Gastroesophageal sphincter (tissue), 4 donors: ENCODE results near the gene POFUT2. TPM values are rescaled to one million over a fixed set of nuclear protein-coding genes. Genes with fewer than 3 reads are reported as not detected.

ENCODE experiments used
- ATAC-seq: fragments of 150-250 bp; one replicate; pipeline ENCODE4 v1.9.1; 2016; ENCODE audit warnings: mild to moderate bottlenecking, moderate library complexity
- H3K27ac ChIP-seq, 4 donors: fragments of 200-600 bp; sonication (generic) in 3 of 4; 1 replicate in 3 of 4; 2 replicates in 1 of 4; pipeline ENCODE4 v1.5.1; 2016 to 2019
- H3K27me3 ChIP-seq: fragments of 200-600 bp; sonication (generic); one replicate; pipeline ENCODE4 v1.5.1; 2019
- H3K36me3 ChIP-seq, 2 donors: fragments of 200-600 bp; sonication (generic); one replicate each; pipeline ENCODE4 v1.5.1; 2019; ENCODE audit warnings: control low read depth in 1 of 2
- H3K4me1 ChIP-seq, 3 donors: fragments of 200-600 bp; sonication (generic); 1 replicate in 2 of 3; 2 replicates in 1 of 3; pipeline ENCODE4 v1.5.1; 2016 to 2019; ENCODE audit warnings: control low read depth in 2 of 3
- H3K4me3 ChIP-seq, 2 donors: fragments of 200-600 bp; sonication (generic); one replicate each; pipeline ENCODE4 v1.5.1; 2019; ENCODE audit warnings: mild to moderate bottlenecking in 1 of 2, moderate library complexity in 1 of 2
- H3K9me3 ChIP-seq, 3 donors: fragments of 200-600 bp; sonication (generic); one replicate each; pipeline ENCODE4 v1.5.1; 2017 to 2019; ENCODE audit warnings: control low read depth in 2 of 3
- CTCF ChIP-seq, 4 experiments: fragments of 200-600 bp in 2 of 4; fragments of 450-650 bp in 2 of 4; sonication (generic) in 1 of 4; IDR thresholded peaks; one replicate each; pipeline ENCODE4 v1.5.1; 2017 to 2019; ENCODE audit warnings: antibody characterized with exemption in 4 of 4, mild to moderate bottlenecking in 2 of 4, moderate library complexity in 2 of 4
- EP300 ChIP-seq: sonication (generic); formaldehyde crosslinking; IDR thresholded peaks from one replicate; pipeline ENCODE4 v1.6.1; 2017; ENCODE audit warnings: antibody characterized with exemption, mild to moderate bottlenecking
- POLR2A ChIP-seq, 2 donors: fragments of 450-650 bp; IDR thresholded peaks; one replicate each; pipeline ENCODE4 v1.6.1; 2017; ENCODE audit warnings: antibody characterized with exemption in 2 of 2, mild to moderate bottlenecking in 2 of 2, moderate library complexity in 1 of 2
- POLR2AphosphoS5 ChIP-seq: sonication (generic); formaldehyde crosslinking; IDR thresholded peaks from one replicate; pipeline ENCODE4 v1.6.1; 2017; ENCODE audit warnings: antibody characterized with exemption
- WGBS, 2 donors: methylation state at CpG; one replicate each; pipeline ENCODE4 v1.1.5; 2018; ENCODE audit warnings: low coverage in 1 of 2; 5-methylcytosine and 5-hydroxymethylcytosine counted together
- total RNA-seq, 4 donors: library from RNA; depleted of rRNA; stranded (reverse); fragments of >200 nt; gene quantifications; one replicate each; pipeline ENCODE4 v1.1.0, GENCODE V29; 2016

Gene POFUT2
- total RNA-seq, 4 donors from 2014 or later: 17.6 to 31.1 (median 24.2) TPM

GRCh38 chr21:45277101-45278045 lies 10.3 kb downstream of the POFUT2 start:
- Histone ChIP-seq H3K27ac (no peak overlapping the region), H3K9me3 (no peaks in the 10 kb centered on the region), H3K27me3 (no peaks in the 10 kb centered on the region), H3K4me3 (no peak overlapping the region), H3K36me3 (peaks cover 0 to 100% of the 10 kb centered on the region in 2 donors), H3K4me1 (no peaks in the 10 kb centered on the region)
- WGBS, 2 donors: 89% methylated on average over 9 of the region's 48 CpGs; no CpG with 5 or more reads in 1 of the 2 donors
- ATAC-seq: no peak
- TF ChIP-seq POLR2A (IDR thresholded peaks at IDR 0.05): no peak
- TF ChIP-seq EP300: no peak
- no peak for TF ChIP-seq POLR2AphosphoS5
- TF ChIP-seq CTCF (IDR thresholded peaks at IDR 0.05): no peak

GRCh38 chr21:45276596-45276995 lies 11.1 kb downstream of the POFUT2 start:
- 82 to 92% methylated on average over 7 to 11 of the region's 19 CpGs for WGBS, 2 donors
- no peaks in the 10 kb centered on the region for H3K4me1 ChIP-seq
- TF ChIP-seq POLR2A (IDR thresholded peaks at IDR 0.05) (no peak), CTCF (IDR thresholded peaks at IDR 0.05) (no peak), EP300 (no peak)
- H3K36me3 ChIP-seq: peaks cover 0 to 100% of the 10 kb centered on the region in 2 donors
- H3K9me3 ChIP-seq: peaks cover 0 to 6% (median 0%) of the 10 kb centered on the region in 3 donors
- H3K27ac ChIP-seq: no peak overlapping the region
- H3K4me3 ChIP-seq: no peak overlapping the region
- ATAC-seq: no peak
- no peaks in the 10 kb centered on the region for H3K27me3 ChIP-seq

GRCh38 chr21:45270306-45270821 lies 17.3 kb downstream of the POFUT2 start:
- H3K4me3 ChIP-seq: no peak overlapping the region
- no peaks in the 10 kb centered on the region for H3K4me1 ChIP-seq
- H3K9me3 ChIP-seq: peaks cover 0 to 11% (median 0%) of the 10 kb centered on the region in 3 donors
- 95 to 96% methylated on average over 5 to 6 of the region's 13 CpGs for WGBS, 2 donors
- no peak for ATAC-seq
- H3K36me3 ChIP-seq: peaks cover 0 to 98% of the 10 kb centered on the region in 2 donors
- TF ChIP-seq POLR2AphosphoS5 (no peak), EP300 (no peak), CTCF (IDR thresholded peaks at IDR 0.05) (no peak), POLR2A (IDR thresholded peaks at IDR 0.05) (no peak)
- H3K27ac ChIP-seq: no peak overlapping the region
- H3K27me3 ChIP-seq: no peaks in the 10 kb centered on the region

DNA sequence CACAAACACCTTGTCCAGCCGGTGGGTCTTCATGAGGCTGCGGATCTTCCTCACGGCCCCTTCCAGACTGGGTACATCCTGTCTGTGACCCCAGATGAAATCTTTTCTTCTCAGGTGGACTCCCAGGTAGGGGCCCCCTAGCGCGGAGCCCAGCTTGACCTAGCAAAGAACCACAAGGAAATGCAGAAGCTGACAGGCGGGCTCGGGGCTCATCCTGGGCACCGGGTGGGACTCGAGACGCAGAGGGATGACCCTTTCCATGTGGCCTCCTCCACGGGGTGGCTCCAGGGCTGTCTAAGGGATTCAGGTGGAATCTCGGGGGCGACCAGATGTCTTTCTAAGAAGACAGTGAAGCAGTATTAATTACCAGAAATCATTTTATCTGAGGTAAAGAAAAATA lies 17.8 kb downstream of the POFUT2 start:
- ATAC-seq: no peak
- Histone ChIP-seq H3K4me1 (no peaks in the 10 kb centered on the region), H3K4me3 (no peak overlapping the region), H3K36me3 (peaks cover 0 to 98% of the 10 kb centered on the region in 2 donors), H3K27me3 (no peaks in the 10 kb centered on the region), H3K9me3 (peaks cover 0 to 11% (median 0%) of the 10 kb centered on the region in 3 donors), H3K27ac (no peak overlapping the region)
- TF ChIP-seq POLR2AphosphoS5 (no peak), EP300 (no peak), POLR2A (IDR thresholded peaks at IDR 0.05) (no peak), CTCF (IDR thresholded peaks at IDR 0.05) (no peak)
- WGBS, 2 donors: 94% methylated on average over 5 of the region's 13 CpGs; no CpG with 5 or more reads in 1 of the 2 donors
